GM18517 (cell line): ENCODE measurements around the gene CACNA1C.

Experiments
- ATAC-seq: cut with Tn5 transposase; IDR thresholded peaks from one replicate; pipeline ENCODE4 v1.9.1; 2021; ENCODE audit warnings: mild to moderate bottlenecking, moderate library complexity; ENCODE audit not compliant: unreplicated experiment

Gene CACNA1C

DNA sequence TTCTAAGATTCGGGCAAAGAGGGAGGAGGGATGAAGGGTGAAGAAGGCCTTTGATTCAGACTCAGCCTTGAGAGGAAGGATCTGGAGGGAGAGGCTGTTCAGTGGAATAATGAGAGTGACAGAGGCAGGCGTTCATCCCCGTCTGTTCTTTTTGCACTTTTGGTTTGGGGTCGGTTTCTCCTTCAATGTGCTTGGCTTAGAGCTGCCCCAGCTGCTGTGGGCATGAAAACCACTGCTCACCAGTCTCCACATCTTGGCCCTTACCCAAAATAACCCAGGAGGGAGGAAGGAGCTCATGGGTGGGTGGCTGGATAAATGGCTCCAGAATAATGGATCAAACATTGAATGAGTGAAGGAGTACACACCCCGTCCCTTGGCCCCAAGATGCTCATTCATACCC is 480.2 kb downstream of the CACNA1C start:
- ATAC-seq: no peak

DNA sequence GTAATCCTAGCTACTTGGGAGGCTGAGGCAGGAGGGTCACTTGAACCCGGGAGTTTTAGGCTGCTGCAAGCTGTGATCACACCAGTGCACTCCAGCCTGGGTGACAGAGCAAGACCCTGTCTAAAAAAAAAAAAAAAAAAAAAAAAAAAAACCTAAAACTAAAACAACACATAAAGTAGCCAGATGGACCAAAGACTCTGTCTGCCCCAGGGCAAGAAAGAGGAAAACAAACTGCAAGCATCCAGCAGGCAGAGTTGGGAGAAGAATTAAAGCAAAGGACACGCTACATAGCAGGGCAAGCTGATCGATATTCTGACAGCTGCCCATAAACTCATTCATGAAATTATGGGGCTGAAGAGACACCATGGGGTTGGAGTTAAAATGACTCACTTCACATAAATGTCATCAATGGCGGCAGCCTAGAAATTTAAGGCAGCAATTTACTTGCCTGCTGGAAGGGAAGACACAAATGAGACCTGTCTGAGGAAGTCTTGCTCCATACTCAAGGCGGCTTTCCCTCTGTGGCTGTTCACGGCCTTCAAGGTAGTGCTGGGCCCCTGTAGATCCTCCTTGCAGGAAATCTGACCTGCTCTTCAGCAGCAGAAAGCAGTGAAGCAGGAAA is 482.9 kb downstream of the CACNA1C start:
- ATAC-seq: no peak

DNA sequence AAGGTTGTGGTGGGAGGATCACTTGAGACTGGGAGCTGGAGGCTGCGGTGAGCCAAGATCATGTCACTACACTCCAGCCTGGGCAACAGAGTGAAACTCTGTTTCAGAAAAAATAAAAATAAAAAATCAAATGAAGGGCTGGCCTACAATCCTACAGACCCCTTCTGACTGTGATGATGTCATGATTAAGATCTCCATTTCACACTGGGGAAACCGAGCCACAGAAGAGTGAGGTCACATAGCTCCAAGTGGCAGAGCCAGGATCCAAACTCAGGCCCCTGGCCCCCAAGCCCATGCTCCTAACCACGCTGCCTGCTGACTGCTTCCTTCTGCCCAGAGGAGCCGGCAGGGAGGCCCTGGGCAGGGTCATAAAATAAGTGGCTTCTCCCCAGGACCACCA is 483.9 kb downstream of the CACNA1C start:
- ATAC-seq: no peak

- ATAC-seq: no peak
Measured at GRCh38 chr12:2537868-2538541, 485.2 kb downstream of the CACNA1C start.

- ATAC-seq: no peak
Measured at GRCh38 chr12:2539938-2540337, 487.2 kb downstream of the CACNA1C start.

DNA sequence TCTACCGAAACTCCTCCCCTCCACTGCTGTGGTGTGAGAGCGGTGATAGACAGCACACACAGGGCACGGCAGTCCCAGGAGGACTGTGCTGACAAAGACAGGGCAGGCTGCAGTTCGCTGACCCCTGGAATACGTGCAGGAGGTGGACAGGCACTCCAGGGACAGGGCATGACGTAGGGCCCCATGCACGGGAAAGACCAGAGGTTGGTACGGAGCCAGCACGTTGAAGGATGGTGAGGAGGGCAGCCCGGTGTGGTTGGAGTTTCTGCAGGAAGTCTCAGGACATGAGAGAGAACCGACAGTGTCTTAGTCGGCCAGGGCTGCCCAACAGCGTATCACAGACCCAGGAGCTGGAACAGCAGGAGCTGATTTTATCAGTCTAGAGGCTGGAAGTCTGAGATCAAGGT is 487.8 kb downstream of the CACNA1C start:
- no peak for ATAC-seq

- ATAC-seq: no peak
Measured at GRCh38 chr12:2541631-2542204, 488.9 kb downstream of the CACNA1C start.

DNA sequence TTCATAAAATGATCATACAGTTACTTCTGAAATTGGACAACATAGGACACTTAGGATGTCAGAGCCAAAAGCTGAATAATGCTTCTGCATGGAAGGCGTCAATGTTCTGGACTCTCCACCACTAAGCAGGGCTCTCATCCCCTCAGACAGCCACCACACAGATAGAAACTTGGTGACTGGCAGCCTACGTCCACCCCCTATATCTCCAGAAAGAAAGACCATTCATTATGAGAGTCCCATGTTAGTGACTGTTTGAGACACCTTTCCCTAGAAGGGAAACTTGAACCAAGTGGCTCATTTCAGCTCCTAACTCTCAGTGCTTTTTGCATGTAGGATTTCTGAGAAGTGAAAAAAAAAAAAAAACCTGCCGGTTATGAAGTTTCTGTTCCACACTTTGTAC is 491.0 kb downstream of the CACNA1C start:
- ATAC-seq: no peak

GRCh38 chr12:2544230-2544629 is 491.4 kb downstream of the CACNA1C start:
- ATAC-seq: no peak

DNA sequence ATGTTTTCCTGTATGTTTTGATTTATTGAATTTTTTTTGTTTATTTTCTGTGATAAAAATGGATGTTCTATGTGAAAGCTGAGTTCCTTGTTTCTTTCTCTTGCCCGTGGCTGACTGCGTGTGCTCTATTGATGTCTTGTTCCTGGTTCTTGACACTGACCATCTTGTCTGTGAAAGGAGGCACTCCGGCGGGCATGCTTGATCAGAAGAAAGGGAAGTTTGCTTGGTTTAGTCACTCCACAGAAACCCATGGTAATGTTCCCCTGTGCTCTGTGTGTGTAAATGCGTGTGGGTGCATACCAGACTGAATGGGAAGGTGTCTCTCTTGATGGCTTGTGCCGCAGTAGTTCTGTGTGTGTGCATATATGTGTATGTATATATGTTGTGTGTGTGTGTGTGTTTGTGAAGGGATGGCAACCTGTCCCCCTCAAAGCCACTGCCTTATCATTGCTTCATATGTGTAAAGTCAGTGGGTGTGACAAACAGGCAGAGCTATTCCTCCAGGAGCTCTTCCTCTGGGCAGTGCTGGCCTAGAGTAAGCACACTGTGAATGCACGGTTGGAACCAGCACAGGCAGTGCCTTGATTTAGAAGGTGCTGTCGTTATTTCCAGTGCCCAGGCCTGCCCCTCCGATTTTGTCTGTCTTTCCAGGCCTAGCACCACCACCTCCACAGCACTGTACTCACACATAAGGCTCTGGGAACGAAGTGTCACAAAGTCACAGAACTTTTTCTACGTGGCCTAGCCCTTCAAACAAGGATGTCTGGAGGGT is 494.7 kb downstream of the CACNA1C start:
- no peak for ATAC-seq

DNA sequence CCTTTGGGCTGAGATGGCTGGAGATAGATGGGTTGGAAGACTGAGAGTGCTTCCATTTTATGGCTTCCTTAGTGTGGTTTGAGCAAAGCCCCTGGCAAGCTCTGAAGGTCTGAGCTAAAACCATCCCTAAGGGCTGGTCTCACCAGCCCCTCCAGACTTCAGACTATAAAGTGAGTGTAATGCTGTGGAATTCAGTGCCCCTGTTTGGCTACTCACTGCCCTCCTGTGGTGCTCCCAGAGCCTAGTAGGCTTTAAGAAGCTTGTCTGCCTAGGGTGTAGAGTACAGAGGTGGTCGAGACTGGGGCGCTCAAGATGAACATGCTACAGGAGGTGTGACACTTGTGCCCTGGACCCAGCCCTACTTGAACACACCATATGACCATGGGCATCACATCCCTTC is 495.3 kb downstream of the CACNA1C start:
- no peak for ATAC-seq

- no peak for ATAC-seq
Measured at GRCh38 chr12:2550561-2551411, 498.0 kb downstream of the CACNA1C start.

DNA sequence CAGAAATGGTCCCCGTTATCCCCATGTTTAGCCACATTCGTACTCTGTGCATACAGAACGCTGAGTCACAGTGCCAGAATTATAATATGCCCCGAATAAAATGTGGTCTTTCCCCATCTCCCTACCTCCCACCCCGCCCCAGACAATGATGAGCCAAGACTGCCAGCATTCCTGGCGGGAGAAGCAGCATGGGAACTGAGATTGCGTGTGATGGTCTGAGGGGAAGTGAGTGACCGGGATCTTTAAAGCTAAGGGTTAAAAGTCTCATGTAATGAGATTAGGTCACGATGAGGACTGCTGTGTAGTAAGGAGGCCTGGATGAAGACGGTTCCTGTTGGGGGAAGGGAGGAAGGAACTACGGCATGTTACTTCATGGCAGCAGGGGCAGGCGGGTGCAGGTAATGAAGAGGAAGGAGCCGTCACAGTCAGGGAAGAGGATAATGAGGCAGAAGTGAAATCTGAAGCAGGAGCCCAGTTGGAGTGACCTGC is 498.7 kb downstream of the CACNA1C start:
- ATAC-seq: no peak

- ATAC-seq: no peak
Measured at GRCh38 chr12:2552000-2552756, 499.4 kb downstream of the CACNA1C start.

- no peak for ATAC-seq
Measured at GRCh38 chr12:2553388-2554126, 500.8 kb downstream of the CACNA1C start.

GRCh38 chr12:2555487-2556082 is 502.8 kb downstream of the CACNA1C start:
- ATAC-seq: no peak

DNA sequence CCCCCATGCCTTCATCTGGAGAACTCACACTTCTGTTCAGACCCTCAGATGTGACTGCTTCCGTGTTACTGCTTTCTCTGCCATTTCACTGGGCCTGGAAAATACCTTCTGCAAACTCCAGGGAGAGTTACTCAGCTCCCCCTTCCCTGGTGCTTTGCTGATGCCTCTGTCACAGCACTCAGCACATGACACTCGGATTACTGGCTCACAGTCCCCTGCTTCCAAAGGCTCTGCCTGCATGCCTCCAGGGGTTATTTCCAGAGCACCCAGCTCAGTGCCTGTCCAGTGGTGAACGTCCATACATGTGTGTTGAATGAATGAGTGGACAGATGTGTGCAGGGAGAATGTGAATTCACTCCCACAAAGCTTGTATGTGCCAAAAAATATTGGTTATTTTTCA is 504.8 kb downstream of the CACNA1C start:
- ATAC-seq: no peak

GRCh38 chr12:2559931-2560330 is 507.1 kb downstream of the CACNA1C start:
- ATAC-seq: no peak

DNA sequence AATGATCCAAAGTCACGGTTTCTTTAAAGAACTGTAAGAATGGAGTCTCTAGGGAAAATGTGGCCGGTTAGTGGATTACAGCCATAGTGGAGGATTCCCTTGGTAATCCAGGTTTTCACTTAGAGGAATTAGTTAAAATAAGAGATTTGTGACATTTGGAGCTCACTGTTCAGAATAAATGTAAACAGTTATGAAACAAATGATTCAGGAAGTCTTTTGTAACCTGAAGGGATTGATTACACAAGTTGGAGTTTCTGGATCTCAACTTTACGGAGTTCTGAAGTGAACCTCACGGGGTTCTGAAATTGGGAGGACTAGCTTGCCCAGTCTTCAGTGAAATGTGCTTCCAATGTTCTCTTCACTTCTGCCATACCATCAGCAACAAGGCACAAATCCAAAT is 507.6 kb downstream of the CACNA1C start:
- no peak for ATAC-seq
